SK-N-SH (cell line): ENCODE results near the gene SFXN1. TPM values are rescaled to one million over a fixed set of nuclear protein-coding genes. Genes with fewer than 3 reads are reported as not detected.

Experiments used
- CTCF ChIA-PET: fragments of 300-600, 350-600 bp; formaldehyde crosslinking; extraction: SDS; loops from one replicate; lab custom pipeline; 2021; lab: Yijun Ruan, JAX
- POLR2A ChIA-PET: fragments of 350-600 bp; sonication (Branson Sonifier 250); formaldehyde crosslinking; extraction: SDS; loops from one replicate; lab custom pipeline; 2020; ENCODE audit warnings: antibody characterized with exemption, inconsistent platforms; lab: Yijun Ruan, JAX
- DNase-seq: peaks from one replicate; pipeline ENCODE4 v3.0.0; 2012
- H2AFZ ChIP-seq: fragments of 200-600 bp; sonication (generic); 2 replicates; pipeline ENCODE4 v1.8.1; 2016; ENCODE audit warnings: antibody characterized with exemption, mild to moderate bottlenecking, low read depth
- H3F3A ChIP-seq: fragments of 200-600 bp; sonication (generic); replicated peaks from 2 replicates; pipeline ENCODE3; 2016; ENCODE audit warnings: antibody characterized with exemption, mild to moderate bottlenecking; ENCODE audit not compliant: insufficient read depth
- H3K27ac ChIP-seq, 2 experiments: fragments of 200-500 bp in 1 of 2; fragments of 200-600 bp in 1 of 2; sonication (Bioruptor generic) in 1 of 2; sonication (generic), shearing (Covaris generic) in 1 of 2; 2 replicates each; pipeline versions ENCODE4 v1.5.1 to v1.6.1; 2014 to 2016; ENCODE audit warnings: low read depth in 2 of 2, inconsistent platforms in 1 of 2, low read length in 1 of 2, mild to moderate bottlenecking in 1 of 2, mixed read lengths in 1 of 2
- H3K27me3 ChIP-seq: fragments of 200-600 bp; sonication (generic), shearing (Covaris generic); 2 replicates; pipeline ENCODE4 v1.6.1; 2016; ENCODE audit warnings: mixed run types; ENCODE audit not compliant: insufficient read depth
- H3K36me3 ChIP-seq, 2 experiments: fragments of 200-500 bp in 1 of 2; fragments of 200-600 bp in 1 of 2; sonication (Bioruptor generic) in 1 of 2; sonication (generic) in 1 of 2; replicated peaks in 1 of 2; 2 replicates each; pipeline versions ENCODE3 to v1.5.1; 2014 to 2016; ENCODE audit warnings: low read length in 1 of 2, mild to moderate bottlenecking in 1 of 2; ENCODE audit not compliant: insufficient read depth in 2 of 2, control insufficient read depth in 1 of 2
- H3K4me1 ChIP-seq, 2 experiments: fragments of 200-500 bp in 1 of 2; fragments of 200-600 bp in 1 of 2; sonication (Bioruptor generic) in 1 of 2; sonication (generic), shearing (Covaris generic) in 1 of 2; 2 replicates each; pipeline versions ENCODE4 v1.5.1 to v1.6.1; 2014 to 2016; ENCODE audit warnings: low read depth in 1 of 2, low read length in 1 of 2, mixed run types in 1 of 2; ENCODE audit not compliant: insufficient read depth in 2 of 2, control insufficient read depth in 1 of 2
- H3K4me2 ChIP-seq: fragments of 200-600 bp; sonication (generic), shearing (Covaris generic); 2 replicates; pipeline ENCODE4 v1.6.1; 2017; ENCODE audit warnings: mixed run types
- H3K4me3 ChIP-seq, 2 experiments: fragments of 200-500 bp in 1 of 2; fragments of 200-600 bp in 1 of 2; sonication (Bioruptor generic) in 1 of 2; sonication (generic), shearing (Covaris generic) in 1 of 2; 2 replicates each; pipeline versions ENCODE4 v1.5.1 to v1.8.1; 2014 to 2016; ENCODE audit warnings: low read depth in 2 of 2, inconsistent platforms in 1 of 2, low read length in 1 of 2, mild to moderate bottlenecking in 1 of 2, mixed read lengths in 1 of 2, moderate library complexity in 1 of 2
- H3K79me2 ChIP-seq: fragments of 200-600 bp; sonication (generic); 2 replicates; pipeline ENCODE4 v1.8.1; 2017; ENCODE audit warnings: mild to moderate bottlenecking; ENCODE audit not compliant: insufficient read depth
- H3K9ac ChIP-seq: fragments of 200-600 bp; sonication (generic); 2 replicates; pipeline ENCODE4 v1.6.1; 2017; ENCODE audit warnings: mixed run types
- H3K9me2 ChIP-seq: fragments of 200-600 bp; sonication (generic); 2 replicates; pipeline ENCODE4 v1.6.1; 2017; ENCODE audit warnings: mixed run types
- H3K9me3 ChIP-seq: fragments of 200-600 bp; sonication (generic); 2 replicates; pipeline ENCODE4 v1.6.1; 2017; ENCODE audit warnings: mixed run types, mild to moderate bottlenecking, moderate library complexity
- H4K20me1 ChIP-seq: fragments of 200-600 bp; sonication (generic); 2 replicates; pipeline ENCODE4 v1.6.1; 2017; ENCODE audit warnings: mild to moderate bottlenecking, mixed run types; ENCODE audit not compliant: insufficient read depth
- EP300 ChIP-seq, 2 experiments: IDR thresholded peaks; 2 replicates each; pipeline versions ENCODE4 v1.4.0 to v1.6.1; 2012; ENCODE audit warnings: borderline replicate concordance in 1 of 2, low read depth in 1 of 2, low read length in 1 of 2
- FOSL2 ChIP-seq: IDR thresholded peaks from 2 replicates; pipeline ENCODE4 v1.4.0; 2012; ENCODE audit warnings: low read depth, mild to moderate bottlenecking, moderate library complexity, borderline replicate concordance
- FOXJ3 ChIP-seq: sonication (generic); formaldehyde crosslinking; IDR thresholded peaks from 2 replicates; pipeline ENCODE4 v1.5.1; 2020; ENCODE audit warnings: mild to moderate bottlenecking, missing genetic modification reagents
- JUND ChIP-seq: IDR thresholded peaks from 2 replicates; pipeline ENCODE4 v1.4.0; 2012
- MEF2A ChIP-seq: IDR thresholded peaks from 2 replicates; pipeline ENCODE4 v1.4.0; 2012; ENCODE audit warnings: low read depth, borderline replicate concordance
- NFIC ChIP-seq: IDR thresholded peaks from 2 replicates; pipeline ENCODE4 v1.4.0; 2012; ENCODE audit warnings: borderline replicate concordance
- PBX3 ChIP-seq: IDR thresholded peaks from 2 replicates; pipeline ENCODE4; 2012
- POLR2AphosphoS5 ChIP-seq: IDR thresholded peaks from 2 replicates; pipeline ENCODE4 v1.6.1; 2012; ENCODE audit warnings: low read depth, low read length
- REST ChIP-seq: IDR thresholded peaks from 2 replicates; pipeline ENCODE4 v1.6.1; 2012; ENCODE audit warnings: mild to moderate bottlenecking, low read depth, low read length, moderate library complexity
- RXRA ChIP-seq: IDR thresholded peaks from 2 replicates; pipeline ENCODE4 v1.4.0; 2012; ENCODE audit warnings: low read depth, mild to moderate bottlenecking, borderline replicate concordance
- SMC3 ChIP-seq: IDR thresholded peaks from 2 replicates; pipeline ENCODE4 v1.6.1; 2012; ENCODE audit warnings: low read depth, low read length, improper control_type of control experiment
- TAF1 ChIP-seq: IDR thresholded peaks from 2 replicates; pipeline ENCODE4 v1.6.1; 2012; ENCODE audit warnings: low read depth, mild to moderate bottlenecking, low read length, moderate library complexity, borderline replicate concordance
- TEAD4 ChIP-seq: IDR thresholded peaks from 2 replicates; pipeline ENCODE4 v1.4.0; 2012; ENCODE audit warnings: mild to moderate bottlenecking, borderline replicate concordance; ENCODE audit not compliant: insufficient read depth
- USF1 ChIP-seq: IDR thresholded peaks from 2 replicates; pipeline ENCODE4 v1.4.0; 2012; ENCODE audit warnings: low read depth, borderline replicate concordance
- ZBTB33 ChIP-seq: IDR thresholded peaks from 2 replicates; pipeline ENCODE4 v1.4.0; 2012; ENCODE audit warnings: low read depth, borderline replicate concordance
- WGBS: methylation state at CpG from one replicate; pipeline ENCODE4 v1.1.6; 2017; ENCODE audit warnings: low lambda C conversion rate; 5-methylcytosine and 5-hydroxymethylcytosine counted together
- polyA plus RNA-seq, 3 experiments: library from polyadenylated mRNA; depleted of rRNA; stranded (reverse); fragments of >200 nt; gene quantifications; 2 replicates each; pipeline ENCODE4 v1.2.3, GENCODE V29; 2012

Gene SFXN1
- polyA plus RNA-seq, 1 of the 3 experiments (the other 2 are of a cell fraction), result 73.6 TPM

- WGBS, result 91% methylated on average over 11 of the region's 11 CpGs
- Histone ChIP-seq H4K20me1 (peaks cover 54% of the 10 kb centered on the region), H3K9me3 (no peaks in the 10 kb centered on the region), H3F3A (no peaks in the 10 kb centered on the region), H2AFZ (no peak overlapping the region), H3K4me1 (no peaks in the 10 kb centered on the region; a peak in 1 of 4 replicates), H3K4me3 (no peak overlapping the region), H3K9me2 (no peaks in the 10 kb centered on the region), H3K27ac (no peak overlapping the region), H3K36me3 (peaks cover 24 to 44% of the 10 kb centered on the region in 2 experiments), H3K4me2 (no peak overlapping the region), H3K9ac (no peak overlapping the region), H3K27me3 (no peaks in the 10 kb centered on the region), H3K79me2 (peaks cover 94% of the 10 kb centered on the region)
- POLR2A ChIA-PET, result no interaction called here
- no peak for DNase-seq
- CTCF ChIA-PET, result no interaction called here
- TF ChIP-seq FOSL2, result no peak
- no peak for TF ChIP-seq POLR2AphosphoS5
- no peak for TF ChIP-seq PBX3
- no peak for TF ChIP-seq USF1
- TF ChIP-seq FOXJ3 (CRISPR knock-in tag), result no peak
- TF ChIP-seq TAF1, result no peak
- TF ChIP-seq MEF2A, result no peak
- no peak for TF ChIP-seq JUND
- no peak for TF ChIP-seq ZBTB33
- no peak for TF ChIP-seq NFIC
- TF ChIP-seq REST, result no peak
- TF ChIP-seq RXRA, result no peak
- TF ChIP-seq EP300 (IDR thresholded peaks at IDR 0.05; ENCODE audit: borderline replicate concordance in 1 of 2, low read depth in 1 of 2, low read length in 1 of 2), result no peak
- no peak for TF ChIP-seq SMC3
- no peak for TF ChIP-seq TEAD4
These were observed 9.3 kb downstream of the SFXN1 start for GRCh38 chr5:175487514-175488222.
